ENCODE data around the gene GNAT1. TPM values are rescaled to one million over a fixed set of nuclear protein-coding genes. Genes with fewer than 3 reads are reported as not detected.
A peak's percentile ranks its signal among the peaks of the same experiment; 100 is the strongest.
"Not testable (repeated sequence)": the region's sequence is repeated elsewhere in the genome, so short reads cannot be mapped to it uniquely, and the experiment has no call there.

Gene GNAT1
- total RNA-seq, 1 donor from 2014 or later: not detected

GRCh38 chr3:50242851-50243542 lies 51.6 kb downstream of the GNAT1 start:
- Mint-ChIP-seq H3K27ac (ENCODE audit: unreplicated experiment) (peak overlapping the region; percentile 71), H3K9me3 (no peaks in the 10 kb centered on the region), H3K27me3 (ENCODE audit: low read depth) (no peaks in the 10 kb centered on the region), H3K4me3 (peak overlapping the region; percentile 68), H3K36me3 (ENCODE audit: low read depth) (no peaks in the 10 kb centered on the region), H3K4me1 (peaks cover 78% of the 10 kb centered on the region)
- TF ChIP-seq CTCF (conservative IDR thresholded peaks at IDR 0.05): no peak
- no peak for DNase-seq (ENCODE audit: low read depth, low spot score)

GRCh38 chr3:50243543-50243895 lies 52.1 kb downstream of the GNAT1 start:
- H3K4me1 Mint-ChIP-seq: peaks cover 75% of the 10 kb centered on the region
- peak overlapping the region; percentile 27 for H3K27ac Mint-ChIP-seq (ENCODE audit: unreplicated experiment)
- DNase-seq (ENCODE audit: low read depth, low spot score): no peak
- H3K36me3 Mint-ChIP-seq (ENCODE audit: low read depth): no peaks in the 10 kb centered on the region
- no peaks in the 10 kb centered on the region for H3K27me3 Mint-ChIP-seq (ENCODE audit: low read depth)
- no peaks in the 10 kb centered on the region for H3K9me3 Mint-ChIP-seq
- no peak for TF ChIP-seq CTCF (conservative IDR thresholded peaks at IDR 0.05)
- peak overlapping the region; percentile 62 for H3K4me3 Mint-ChIP-seq

GRCh38 chr3:50244813-50245212 lies 53.4 kb downstream of the GNAT1 start:
- Mint-ChIP-seq H3K4me3 (peak overlapping the region; percentile 80), H3K4me1 (peaks cover 63% of the 10 kb centered on the region), H3K27ac (ENCODE audit: unreplicated experiment) (peak overlapping the region; percentile 81)
- not testable (repeated sequence) for H3K27me3 Mint-ChIP-seq (ENCODE audit: low read depth); DNase-seq (ENCODE audit: low read depth, low spot score); H3K36me3 Mint-ChIP-seq (ENCODE audit: low read depth); H3K9me3 Mint-ChIP-seq

- Mint-ChIP-seq H3K4me1 (peaks cover 58% of the 10 kb centered on the region), H3K27me3 (ENCODE audit: low read depth) (no peaks in the 10 kb centered on the region), H3K36me3 (ENCODE audit: low read depth) (no peaks in the 10 kb centered on the region), H3K9me3 (no peaks in the 10 kb centered on the region), H3K27ac (ENCODE audit: unreplicated experiment) (peak overlapping the region; percentile 81), H3K4me3 (peak overlapping the region; percentile 77)
- TF ChIP-seq CTCF (conservative IDR thresholded peaks at IDR 0.05): no peak
- DNase-seq (ENCODE audit: low read depth, low spot score): no peak
Observed at GRCh38 chr3:50245251-50245745, 53.9 kb downstream of the GNAT1 start.

GRCh38 chr3:50245831-50246516 lies 54.6 kb downstream of the GNAT1 start:
- Mint-ChIP-seq H3K4me1 (peaks cover 55% of the 10 kb centered on the region), H3K9me3 (no peaks in the 10 kb centered on the region), H3K36me3 (ENCODE audit: low read depth) (no peaks in the 10 kb centered on the region), H3K4me3 (peak overlapping the region; percentile 77), H3K27ac (ENCODE audit: unreplicated experiment) (peak overlapping the region; percentile 57), H3K27me3 (ENCODE audit: low read depth) (no peaks in the 10 kb centered on the region)
- peak; percentile 98 for DNase-seq (ENCODE audit: low read depth, low spot score)
- peak; percentile 100 for TF ChIP-seq CTCF (conservative IDR thresholded peaks at IDR 0.05)

GRCh38 chr3:50246517-50246954 lies 55.1 kb downstream of the GNAT1 start:
- no peaks in the 10 kb centered on the region for H3K9me3 Mint-ChIP-seq
- peaks cover 50% of the 10 kb centered on the region for H3K4me1 Mint-ChIP-seq
- peak; percentile 8 for TF ChIP-seq CTCF (conservative IDR thresholded peaks at IDR 0.05)
- H3K4me3 Mint-ChIP-seq: peak overlapping the region; percentile 77
- H3K27me3 Mint-ChIP-seq (ENCODE audit: low read depth): no peaks in the 10 kb centered on the region
- peak overlapping the region; percentile 71 for H3K27ac Mint-ChIP-seq (ENCODE audit: unreplicated experiment)
- H3K36me3 Mint-ChIP-seq (ENCODE audit: low read depth): no peaks in the 10 kb centered on the region
- DNase-seq (ENCODE audit: low read depth, low spot score): no peak

Data from neural crest cell (in vitro differentiated cells).